Peyer's patch (tissue), 4 donors: ENCODE results near the gene TENT5A.

Source experiments
- POLR2A ChIP-seq, 2 donors: fragments of 450-650 bp; IDR thresholded peaks; one replicate each; pipeline ENCODE4 v1.5.1; 2017; ENCODE audit warnings: antibody characterized with exemption in 2 of 2, mild to moderate bottlenecking in 2 of 2, moderate library complexity in 2 of 2
- TF ChIP-seq, protein P1 (sequence below), 6 experiments: fragments of 450-650 bp in 4 of 6; fragments of 200-600 bp in 2 of 6; sonication (generic) in 1 of 6; IDR thresholded peaks; one replicate each; pipeline ENCODE4 v1.5.1; 2017 to 2019; ENCODE audit warnings: antibody characterized with exemption in 6 of 6, mild to moderate bottlenecking in 3 of 6, moderate library complexity in 1 of 6

DNA sequence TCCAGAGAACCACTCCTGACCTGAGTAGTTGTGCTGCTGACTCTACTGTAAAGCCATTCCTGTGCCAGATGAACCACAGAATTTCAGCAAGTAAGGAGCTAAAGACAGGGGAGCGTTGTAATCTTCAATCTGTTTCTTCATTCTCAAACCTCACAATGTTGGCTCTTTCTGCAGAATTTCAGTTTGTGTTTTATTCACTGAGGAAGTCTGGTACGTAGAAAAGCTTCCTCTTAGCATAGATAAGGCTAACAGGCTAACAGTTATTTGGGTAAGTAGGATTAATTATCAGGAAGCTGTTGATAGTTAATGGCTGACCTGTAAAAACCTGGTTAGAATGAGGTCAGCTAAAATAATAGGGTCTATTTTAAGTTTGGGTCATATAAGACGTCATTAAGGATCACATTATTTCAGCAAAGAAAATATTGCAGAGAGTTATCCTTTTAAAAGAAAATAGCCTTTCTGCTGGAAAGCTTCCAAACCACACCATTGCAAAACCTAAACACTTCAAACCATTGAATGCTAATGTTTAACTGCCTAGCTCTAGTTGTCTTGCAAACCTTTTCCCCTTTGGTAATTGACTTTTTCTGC is 14.1 kb upstream of the TENT5A start:
- TF ChIP-seq, protein P1, sequence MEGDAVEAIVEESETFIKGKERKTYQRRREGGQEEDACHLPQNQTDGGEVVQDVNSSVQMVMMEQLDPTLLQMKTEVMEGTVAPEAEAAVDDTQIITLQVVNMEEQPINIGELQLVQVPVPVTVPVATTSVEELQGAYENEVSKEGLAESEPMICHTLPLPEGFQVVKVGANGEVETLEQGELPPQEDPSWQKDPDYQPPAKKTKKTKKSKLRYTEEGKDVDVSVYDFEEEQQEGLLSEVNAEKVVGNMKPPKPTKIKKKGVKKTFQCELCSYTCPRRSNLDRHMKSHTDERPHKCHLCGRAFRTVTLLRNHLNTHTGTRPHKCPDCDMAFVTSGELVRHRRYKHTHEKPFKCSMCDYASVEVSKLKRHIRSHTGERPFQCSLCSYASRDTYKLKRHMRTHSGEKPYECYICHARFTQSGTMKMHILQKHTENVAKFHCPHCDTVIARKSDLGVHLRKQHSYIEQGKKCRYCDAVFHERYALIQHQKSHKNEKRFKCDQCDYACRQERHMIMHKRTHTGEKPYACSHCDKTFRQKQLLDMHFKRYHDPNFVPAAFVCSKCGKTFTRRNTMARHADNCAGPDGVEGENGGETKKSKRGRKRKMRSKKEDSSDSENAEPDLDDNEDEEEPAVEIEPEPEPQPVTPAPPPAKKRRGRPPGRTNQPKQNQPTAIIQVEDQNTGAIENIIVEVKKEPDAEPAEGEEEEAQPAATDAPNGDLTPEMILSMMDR (IDR thresholded peaks at IDR 0.05), result no peak
- TF ChIP-seq POLR2A (IDR thresholded peaks at IDR 0.05), result no peak
